GM12891 (cell line): Measurements from ENCODE around the gene KIF3C.
"Not testable (repeated sequence)": the region's sequence is repeated elsewhere in the genome, so short reads cannot be mapped to it uniquely, and the experiment has no call there.

Experiments used
- POLR2A ChIP-seq: IDR thresholded peaks from 2 replicates; pipeline ENCODE4 v1.6.1; 2011; ENCODE audit warnings: low read depth, low read length, control low read depth
- POLR2AphosphoS5 ChIP-seq: IDR thresholded peaks from 2 replicates; pipeline ENCODE4 v1.6.1; 2011; ENCODE audit warnings: low read depth, low read length, control low read depth
- SPI1 ChIP-seq: IDR thresholded peaks from 2 replicates; pipeline ENCODE4 v1.6.1; 2011; ENCODE audit warnings: low read depth, low read length, control low read depth

GRCh38 chr2:25915411-25915810, 66.9 kb downstream of the KIF3C start:
- not testable (repeated sequence) for TF ChIP-seq POLR2AphosphoS5, SPI1, POLR2A
